ENCODE data around the gene VRK3.

Gene VRK3

GRCh38 chr19:49929611-49930482 is 95.3 kb downstream of the VRK3 start:
- peak; percentile 93 for DNase-seq (ENCODE audit: extremely low read depth, insufficient read length)
- TF ChIP-seq, protein P1, sequence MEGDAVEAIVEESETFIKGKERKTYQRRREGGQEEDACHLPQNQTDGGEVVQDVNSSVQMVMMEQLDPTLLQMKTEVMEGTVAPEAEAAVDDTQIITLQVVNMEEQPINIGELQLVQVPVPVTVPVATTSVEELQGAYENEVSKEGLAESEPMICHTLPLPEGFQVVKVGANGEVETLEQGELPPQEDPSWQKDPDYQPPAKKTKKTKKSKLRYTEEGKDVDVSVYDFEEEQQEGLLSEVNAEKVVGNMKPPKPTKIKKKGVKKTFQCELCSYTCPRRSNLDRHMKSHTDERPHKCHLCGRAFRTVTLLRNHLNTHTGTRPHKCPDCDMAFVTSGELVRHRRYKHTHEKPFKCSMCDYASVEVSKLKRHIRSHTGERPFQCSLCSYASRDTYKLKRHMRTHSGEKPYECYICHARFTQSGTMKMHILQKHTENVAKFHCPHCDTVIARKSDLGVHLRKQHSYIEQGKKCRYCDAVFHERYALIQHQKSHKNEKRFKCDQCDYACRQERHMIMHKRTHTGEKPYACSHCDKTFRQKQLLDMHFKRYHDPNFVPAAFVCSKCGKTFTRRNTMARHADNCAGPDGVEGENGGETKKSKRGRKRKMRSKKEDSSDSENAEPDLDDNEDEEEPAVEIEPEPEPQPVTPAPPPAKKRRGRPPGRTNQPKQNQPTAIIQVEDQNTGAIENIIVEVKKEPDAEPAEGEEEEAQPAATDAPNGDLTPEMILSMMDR (IDR thresholded peaks at IDR 0.05; ENCODE audit: insufficient read depth, low read length, poor library complexity, severe bottlenecking): no peak
- peaks cover 17% of the 10 kb centered on the region for H3K36me3 ChIP-seq (ENCODE audit: control insufficient read depth, insufficient read depth, low read length)
- H3K4me3 ChIP-seq (replicated peaks; ENCODE audit: low read depth, low read length): peak overlapping the region; percentile 87
- no peaks in the 10 kb centered on the region for H3K27me3 ChIP-seq (replicated peaks; ENCODE audit: control insufficient read depth, insufficient read depth, low read length)

- no peaks in the 10 kb centered on the region for H3K27me3 ChIP-seq (replicated peaks; ENCODE audit: control insufficient read depth, insufficient read depth, low read length)
- peak; percentile 93 for DNase-seq (ENCODE audit: extremely low read depth, insufficient read length)
- peaks cover 21% of the 10 kb centered on the region for H3K36me3 ChIP-seq (ENCODE audit: control insufficient read depth, insufficient read depth, low read length)
- peak within 1 kb of the TSS; percentile 87 for H3K4me3 ChIP-seq (replicated peaks; ENCODE audit: low read depth, low read length)
- TF ChIP-seq, protein P1 (IDR thresholded peaks at IDR 0.05; ENCODE audit: insufficient read depth, low read length, poor library complexity, severe bottlenecking): no peak
These were observed 96.0 kb downstream of the VRK3 start, which contains the start of the genes ATF5 and NUP62 for GRCh38 chr19:49929121-49929610. TSS of gene ATF5 (plus strand) at chr19:49929205. CDS start at chr19:49930851, 1,646 bp downstream. TSS of gene NUP62 (minus strand) at chr19:49929504. CDS start at chr19:49909807, 19,697 bp downstream.

- Histone ChIP-seq H3K27me3 (replicated peaks; ENCODE audit: control insufficient read depth, insufficient read depth, low read length) (no peaks in the 10 kb centered on the region), H3K4me3 (replicated peaks; ENCODE audit: low read depth, low read length) (peak overlapping the region; percentile 87), H3K36me3 (ENCODE audit: control insufficient read depth, insufficient read depth, low read length) (peaks cover 24% of the 10 kb centered on the region)
- TF ChIP-seq, protein P1 (IDR thresholded peaks at IDR 0.05; ENCODE audit: insufficient read depth, low read length, poor library complexity, severe bottlenecking): no peak
- no peak for DNase-seq (ENCODE audit: extremely low read depth, insufficient read length)
These were observed 97.5 kb downstream of the VRK3 start for GRCh38 chr19:49927526-49928264.

- H3K4me3 ChIP-seq (replicated peaks; ENCODE audit: low read depth, low read length): peak overlapping the region; percentile 7; the same call in 1 of the 2 replicates
- TF ChIP-seq, protein P1 (IDR thresholded peaks at IDR 0.05; ENCODE audit: insufficient read depth, low read length, poor library complexity, severe bottlenecking): no peak
- peaks cover 31% of the 10 kb centered on the region for H3K36me3 ChIP-seq (ENCODE audit: control insufficient read depth, insufficient read depth, low read length)
- DNase-seq (ENCODE audit: extremely low read depth, insufficient read length): no peak
- H3K27me3 ChIP-seq (replicated peaks; ENCODE audit: control insufficient read depth, insufficient read depth, low read length): no peaks in the 10 kb centered on the region
These were observed 98.7 kb downstream of the VRK3 start for GRCh38 chr19:49926515-49926914.

All from GM06990 (cell line).